WTC11 (cell line): ENCODE results near the gene PLXDC1.

Experiments used
- CBFB ChIP-seq: sonication (generic); formaldehyde crosslinking; IDR thresholded peaks from 2 replicates; pipeline ENCODE4 v1.8.1; 2022; ENCODE audit warnings: mild to moderate bottlenecking, low read depth, missing genetic modification reagents
- CREM ChIP-seq: sonication (generic); formaldehyde crosslinking; IDR thresholded peaks from 2 replicates; pipeline ENCODE4 v1.8.1; 2022; ENCODE audit warnings: mild to moderate bottlenecking, missing genetic modification reagents, moderate library complexity
- ELF4 ChIP-seq: sonication (generic); formaldehyde crosslinking; IDR thresholded peaks from 2 replicates; pipeline ENCODE4 v1.8.1; 2022; ENCODE audit warnings: low read depth, mild to moderate bottlenecking, moderate library complexity, missing genetic modification reagents
- FOXK1 ChIP-seq: sonication (generic); formaldehyde crosslinking; IDR thresholded peaks from 2 replicates; pipeline ENCODE4 v1.8.0; 2022; ENCODE audit warnings: mild to moderate bottlenecking, moderate library complexity, missing genetic modification reagents
- JUN ChIP-seq: sonication (generic); formaldehyde crosslinking; IDR thresholded peaks from 2 replicates; pipeline ENCODE4 v1.8.0; 2023; ENCODE audit warnings: mild to moderate bottlenecking, missing genetic modification reagents
- MAX ChIP-seq: sonication (generic); formaldehyde crosslinking; IDR thresholded peaks from 2 replicates; pipeline ENCODE4 v1.8.0; 2022; ENCODE audit warnings: mild to moderate bottlenecking, missing genetic modification reagents
- NR2C2 ChIP-seq: sonication (generic); formaldehyde crosslinking; IDR thresholded peaks from 2 replicates; pipeline ENCODE4 v1.8.0; 2022; ENCODE audit warnings: mild to moderate bottlenecking, missing genetic modification reagents
- SMAD4 ChIP-seq: sonication (generic); formaldehyde crosslinking; IDR thresholded peaks from 2 replicates; pipeline ENCODE4 v1.8.0; 2022; ENCODE audit warnings: mild to moderate bottlenecking, missing genetic modification reagents
- TP53 ChIP-seq: sonication (generic); formaldehyde crosslinking; IDR thresholded peaks from 2 replicates; pipeline ENCODE4 v1.8.1; 2023; ENCODE audit warnings: mild to moderate bottlenecking, missing genetic modification reagents
- TF ChIP-seq, protein P1 (sequence below): fragments of 200-600 bp; IDR thresholded peaks from 2 replicates; pipeline ENCODE4 v1.8.0; 2022; ENCODE audit warnings: antibody characterized with exemption
- TF ChIP-seq, protein P2 (sequence below): fragments of 250-450 bp; sonication (Bioruptor Pico); IDR thresholded peaks from 2 replicates; pipeline ENCODE4 v1.9.0; 2021; ENCODE audit warnings: mild to moderate bottlenecking
- TF ChIP-seq, protein P3 (sequence below): fragments of 250-450 bp; sonication (Bioruptor Pico); conservative IDR thresholded peaks from 2 replicates; pipeline ENCODE4 v1.9.0; 2021; ENCODE audit warnings: mild to moderate bottlenecking

DNA sequence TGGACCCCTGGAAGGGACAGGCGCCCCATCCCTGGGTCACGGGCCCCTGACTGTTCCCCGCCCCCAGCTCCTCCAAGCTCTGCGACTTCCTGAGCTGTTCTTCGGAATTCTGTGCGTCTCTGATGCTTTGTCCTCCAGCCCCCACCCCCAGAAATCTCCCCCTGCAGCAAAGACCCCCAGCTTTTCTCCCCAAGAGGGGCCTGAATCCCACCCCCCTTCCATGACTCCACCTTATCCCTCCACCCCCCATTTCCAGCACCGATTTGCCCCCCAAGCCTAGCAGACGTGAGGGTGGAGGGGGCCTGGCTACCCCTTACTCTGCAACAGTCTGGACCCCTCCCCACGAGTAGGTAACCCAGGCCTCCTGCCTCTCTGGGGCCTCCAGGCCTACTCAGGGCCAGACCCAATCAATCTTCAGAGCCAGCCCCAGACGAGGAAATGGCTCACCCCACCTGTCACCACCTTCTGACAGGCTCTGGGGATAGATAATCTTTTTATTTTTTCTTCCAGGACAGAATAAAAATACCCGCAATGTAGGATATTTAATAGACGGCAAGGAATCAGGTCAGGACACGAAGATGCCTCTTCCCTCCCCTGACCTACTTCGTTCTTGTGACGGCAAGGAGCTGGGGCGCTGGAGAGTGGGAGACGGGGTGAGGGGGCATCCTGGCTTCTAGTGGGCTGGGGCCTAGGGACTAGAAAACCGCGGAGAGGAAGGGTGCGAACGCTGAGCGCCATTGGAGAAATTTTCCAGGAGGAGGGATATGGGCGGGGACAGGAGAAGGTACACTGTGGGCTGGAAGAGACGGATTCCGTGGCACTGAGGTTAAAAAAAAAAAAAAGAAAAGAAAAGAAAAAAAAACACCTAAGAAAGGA lies 744 bp upstream of the PLXDC1 start:
- TF ChIP-seq NR2C2 (CRISPR knock-in tag): no peak
- TF ChIP-seq, protein P1, sequence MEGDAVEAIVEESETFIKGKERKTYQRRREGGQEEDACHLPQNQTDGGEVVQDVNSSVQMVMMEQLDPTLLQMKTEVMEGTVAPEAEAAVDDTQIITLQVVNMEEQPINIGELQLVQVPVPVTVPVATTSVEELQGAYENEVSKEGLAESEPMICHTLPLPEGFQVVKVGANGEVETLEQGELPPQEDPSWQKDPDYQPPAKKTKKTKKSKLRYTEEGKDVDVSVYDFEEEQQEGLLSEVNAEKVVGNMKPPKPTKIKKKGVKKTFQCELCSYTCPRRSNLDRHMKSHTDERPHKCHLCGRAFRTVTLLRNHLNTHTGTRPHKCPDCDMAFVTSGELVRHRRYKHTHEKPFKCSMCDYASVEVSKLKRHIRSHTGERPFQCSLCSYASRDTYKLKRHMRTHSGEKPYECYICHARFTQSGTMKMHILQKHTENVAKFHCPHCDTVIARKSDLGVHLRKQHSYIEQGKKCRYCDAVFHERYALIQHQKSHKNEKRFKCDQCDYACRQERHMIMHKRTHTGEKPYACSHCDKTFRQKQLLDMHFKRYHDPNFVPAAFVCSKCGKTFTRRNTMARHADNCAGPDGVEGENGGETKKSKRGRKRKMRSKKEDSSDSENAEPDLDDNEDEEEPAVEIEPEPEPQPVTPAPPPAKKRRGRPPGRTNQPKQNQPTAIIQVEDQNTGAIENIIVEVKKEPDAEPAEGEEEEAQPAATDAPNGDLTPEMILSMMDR: no peak
- no peak for TF ChIP-seq CBFB
- TF ChIP-seq FOXK1: no peak
- TF ChIP-seq, protein P2, sequence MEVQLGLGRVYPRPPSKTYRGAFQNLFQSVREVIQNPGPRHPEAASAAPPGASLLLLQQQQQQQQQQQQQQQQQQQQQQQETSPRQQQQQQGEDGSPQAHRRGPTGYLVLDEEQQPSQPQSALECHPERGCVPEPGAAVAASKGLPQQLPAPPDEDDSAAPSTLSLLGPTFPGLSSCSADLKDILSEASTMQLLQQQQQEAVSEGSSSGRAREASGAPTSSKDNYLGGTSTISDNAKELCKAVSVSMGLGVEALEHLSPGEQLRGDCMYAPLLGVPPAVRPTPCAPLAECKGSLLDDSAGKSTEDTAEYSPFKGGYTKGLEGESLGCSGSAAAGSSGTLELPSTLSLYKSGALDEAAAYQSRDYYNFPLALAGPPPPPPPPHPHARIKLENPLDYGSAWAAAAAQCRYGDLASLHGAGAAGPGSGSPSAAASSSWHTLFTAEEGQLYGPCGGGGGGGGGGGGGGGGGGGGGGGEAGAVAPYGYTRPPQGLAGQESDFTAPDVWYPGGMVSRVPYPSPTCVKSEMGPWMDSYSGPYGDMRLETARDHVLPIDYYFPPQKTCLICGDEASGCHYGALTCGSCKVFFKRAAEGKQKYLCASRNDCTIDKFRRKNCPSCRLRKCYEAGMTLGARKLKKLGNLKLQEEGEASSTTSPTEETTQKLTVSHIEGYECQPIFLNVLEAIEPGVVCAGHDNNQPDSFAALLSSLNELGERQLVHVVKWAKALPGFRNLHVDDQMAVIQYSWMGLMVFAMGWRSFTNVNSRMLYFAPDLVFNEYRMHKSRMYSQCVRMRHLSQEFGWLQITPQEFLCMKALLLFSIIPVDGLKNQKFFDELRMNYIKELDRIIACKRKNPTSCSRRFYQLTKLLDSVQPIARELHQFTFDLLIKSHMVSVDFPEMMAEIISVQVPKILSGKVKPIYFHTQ (CRISPR knock-in tag): no peak
- no peak for TF ChIP-seq TP53 (CRISPR knock-in tag)
- TF ChIP-seq JUN: no peak
- no peak for TF ChIP-seq ELF4 (CRISPR knock-in tag)
- TF ChIP-seq CREM: no peak
- TF ChIP-seq MAX (CRISPR knock-in tag): no peak
- TF ChIP-seq, protein P3, sequence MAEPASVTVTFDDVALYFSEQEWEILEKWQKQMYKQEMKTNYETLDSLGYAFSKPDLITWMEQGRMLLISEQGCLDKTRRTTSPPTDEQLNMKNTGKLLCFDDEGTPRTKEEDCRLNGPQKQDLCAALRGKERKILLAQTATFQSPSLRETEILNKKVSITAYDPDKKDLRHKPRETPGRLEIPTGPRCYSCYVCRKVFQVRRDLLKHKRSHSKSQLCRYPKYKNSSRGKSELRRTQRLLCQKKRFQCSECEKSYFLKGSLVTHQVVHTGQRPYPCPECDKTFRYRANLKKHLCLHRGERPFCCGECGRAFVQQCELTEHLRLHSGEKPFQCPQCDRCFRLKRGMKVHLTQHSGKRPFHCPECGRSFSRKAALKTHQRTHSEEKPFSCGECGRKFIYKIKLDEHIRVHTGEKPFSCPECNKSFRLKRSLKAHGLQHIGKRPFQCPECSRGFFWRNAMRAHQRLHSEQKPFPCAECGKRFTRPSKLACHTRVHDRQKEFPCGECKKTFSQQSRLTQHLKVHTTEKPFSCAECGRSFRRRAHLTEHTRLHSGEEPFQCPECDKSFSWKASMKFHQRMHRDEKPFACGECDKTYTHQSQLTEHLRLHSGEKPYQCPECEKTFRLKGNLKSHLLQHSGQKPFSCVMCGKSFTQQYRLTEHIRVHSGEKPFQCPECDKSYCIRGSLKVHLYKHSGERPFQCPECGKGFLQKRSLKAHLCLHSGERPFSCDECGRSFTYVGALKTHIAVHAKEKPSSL (CRISPR knock-in tag): no peak
- no peak for TF ChIP-seq SMAD4
